Activated T-cell treated with anti-CD3 and anti-CD28 coated beads, Interleukin-2, amount 50 U/mL, for 72 hours (primary cell): ENCODE data around the gene LCN15. TPM values are rescaled to one million over a fixed set of nuclear protein-coding genes. Genes with fewer than 3 reads are reported as not detected.

Experiments
- ATAC-seq, 2 donors: fragments of 150-1000 bp; cut with Tn5 transposase; replicated peaks in 1 of 2; 2 replicates each; pipeline ENCODE4 v1.10.0; 2021; ENCODE audit warnings: moderate library complexity in 2 of 2, mild to moderate bottlenecking in 1 of 2
- DNase-seq, 2 donors: peaks; one replicate each; pipeline ENCODE4 v3.0.0; 2021 to 2022; ENCODE audit warnings: mixed read lengths in 1 of 2
- H3K27ac Mint-ChIP-seq: one replicate; pipeline ENCODE4 v1.8.0; 2022; ENCODE audit warnings: mild to moderate bottlenecking, moderate library complexity, mixed read lengths
- H3K27me3 Mint-ChIP-seq: one replicate; pipeline ENCODE4 v1.8.0; 2022; ENCODE audit warnings: low read depth, mixed read lengths
- H3K36me3 Mint-ChIP-seq, 2 donors: one replicate each; pipeline ENCODE4 v1.8.0; 2022; ENCODE audit warnings: mixed read lengths in 2 of 2, mild to moderate bottlenecking in 1 of 2; ENCODE audit not compliant: insufficient read depth in 2 of 2
- H3K4me1 Mint-ChIP-seq: one replicate; pipeline ENCODE4 v1.8.0; 2022; ENCODE audit warnings: low read depth, mixed read lengths
- H3K4me3 Mint-ChIP-seq, 2 donors: one replicate each; pipeline ENCODE4 v1.8.0; 2022; ENCODE audit warnings: mild to moderate bottlenecking in 2 of 2, mixed read lengths in 2 of 2, moderate library complexity in 2 of 2
- H3K9me3 Mint-ChIP-seq, 2 donors: one replicate each; pipeline ENCODE4 v1.8.0; 2022; ENCODE audit warnings: mixed read lengths in 2 of 2
- total RNA-seq, 2 donors: library from RNA; stranded (reverse); gene quantifications; one replicate each; pipeline ENCODE4 v1.2.3, GENCODE V29; 2022

Gene LCN15
- total RNA-seq, 2 donors from 2014 or later = not detected

- DNase-seq (no peak), ATAC-seq (no peak)
- H3K36me3 Mint-ChIP-seq = no peaks in the 10 kb centered on the region
- peak overlapping the region; percentile 3 to 11 for H3K4me3 Mint-ChIP-seq
- H3K27ac Mint-ChIP-seq = no peak overlapping the region
- H3K9me3 Mint-ChIP-seq = no peaks in the 10 kb centered on the region
- no peaks in the 10 kb centered on the region for H3K27me3 Mint-ChIP-seq
- H3K4me1 Mint-ChIP-seq = peaks cover 30% of the 10 kb centered on the region
Observed at GRCh38 chr9:136732444-136733178, 31.7 kb downstream of the LCN15 start.

- ATAC-seq (no peak), DNase-seq (no peak)
- Mint-ChIP-seq H3K4me1 (peaks cover 47% of the 10 kb centered on the region), H3K27ac (no peak overlapping the region), H3K27me3 (no peaks in the 10 kb centered on the region), H3K36me3 (peaks cover 7 to 9% of the 10 kb centered on the region in 2 donors), H3K9me3 (no peaks in the 10 kb centered on the region), H3K4me3 (peak overlapping the region; percentile 69 to 72)
Observed at GRCh38 chr9:136729926-136730325, 34.4 kb downstream of the LCN15 start.

GRCh38 chr9:136729144-136729543 lies 35.2 kb downstream of the LCN15 start:
- ATAC-seq (no peak), DNase-seq (no peak)
- H3K4me1 Mint-ChIP-seq = peaks cover 47% of the 10 kb centered on the region
- H3K27ac Mint-ChIP-seq = no peak overlapping the region
- peaks cover 8 to 13% of the 10 kb centered on the region in 2 donors for H3K36me3 Mint-ChIP-seq
- peak overlapping the region; percentile 69 to 72 for H3K4me3 Mint-ChIP-seq
- H3K27me3 Mint-ChIP-seq = no peaks in the 10 kb centered on the region
- H3K9me3 Mint-ChIP-seq = no peaks in the 10 kb centered on the region

DNA sequence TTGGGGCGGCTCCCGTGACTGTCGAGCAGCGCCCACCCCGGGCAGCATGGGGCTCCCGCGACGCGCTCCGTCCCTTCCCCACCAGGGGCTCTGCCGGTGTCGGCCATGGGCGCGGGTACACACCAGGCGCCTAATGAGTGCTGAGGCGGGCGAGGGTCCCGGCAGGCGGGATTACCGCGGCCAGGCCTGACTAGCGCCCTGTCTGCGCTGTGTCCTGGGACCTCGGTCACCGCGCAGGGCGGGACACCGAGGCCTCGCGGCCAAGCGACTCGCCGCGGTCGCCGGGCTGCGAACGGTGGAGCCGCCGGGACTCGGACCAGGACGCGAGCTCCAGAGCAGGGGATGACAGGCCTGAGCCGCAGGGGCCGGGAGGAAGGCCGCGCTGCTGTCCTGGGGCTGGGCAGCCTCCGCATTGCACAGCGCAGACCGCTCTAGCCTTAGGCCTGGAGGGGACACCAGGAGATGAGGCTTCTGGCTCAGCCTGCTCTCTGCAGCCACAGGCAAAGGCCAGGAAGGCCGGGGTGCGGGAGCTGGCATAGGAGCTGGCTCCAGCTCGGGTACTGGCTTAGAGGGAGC lies 35.7 kb downstream of the LCN15 start:
- Mint-ChIP-seq H3K27ac (no peak overlapping the region), H3K27me3 (no peaks in the 10 kb centered on the region), H3K4me1 (peaks cover 47% of the 10 kb centered on the region), H3K9me3 (no peaks in the 10 kb centered on the region), H3K36me3 (peaks cover 8 to 15% of the 10 kb centered on the region in 2 donors), H3K4me3 (peak overlapping the region; percentile 69 to 72)
- DNase-seq (peak in 1 of 2 donors; percentile 38), ATAC-seq (peak; percentile 18)

DNA sequence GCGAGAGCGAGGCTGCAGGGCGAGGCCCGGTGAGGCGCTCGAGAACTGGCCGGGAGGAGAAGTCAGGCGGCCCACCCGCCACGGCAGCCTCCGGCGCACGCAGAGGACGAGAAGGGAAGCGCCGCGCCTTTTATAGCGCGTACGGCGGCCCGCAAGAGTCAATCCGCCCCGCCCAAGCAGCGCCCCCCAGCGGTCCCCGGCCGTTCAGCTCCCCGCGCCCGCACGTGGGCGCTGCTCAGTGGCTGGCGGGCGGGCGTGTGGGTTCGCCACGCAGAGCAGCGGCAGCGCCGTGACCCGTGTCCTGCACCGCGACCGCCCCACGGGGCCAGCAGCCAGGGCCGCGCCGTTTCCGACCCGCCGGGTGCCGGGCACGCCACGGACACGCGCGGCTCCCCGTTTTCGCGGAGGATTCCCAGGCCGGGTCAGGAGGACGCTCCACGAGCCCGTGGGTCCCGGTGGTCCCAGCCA lies 36.2 kb downstream of the LCN15 start:
- Mint-ChIP-seq H3K27ac (peak overlapping the region; percentile 34), H3K9me3 (no peaks in the 10 kb centered on the region), H3K4me3 (peak overlapping the region; percentile 99), H3K27me3 (no peaks in the 10 kb centered on the region), H3K36me3 (peaks cover 8 to 17% of the 10 kb centered on the region in 2 donors), H3K4me1 (peaks cover 46% of the 10 kb centered on the region)
- ATAC-seq (peak; percentile 85 to 87), DNase-seq (peak; percentile 94 to 97)

- H3K27ac Mint-ChIP-seq = peak overlapping the region; percentile 99
- no peaks in the 10 kb centered on the region for H3K9me3 Mint-ChIP-seq
- H3K36me3 Mint-ChIP-seq = peaks cover 8 to 17% of the 10 kb centered on the region in 2 donors
- ATAC-seq (peak; percentile 29 to 38), DNase-seq (peak; percentile 42 to 54)
- no peaks in the 10 kb centered on the region for H3K27me3 Mint-ChIP-seq
- peak overlapping the region; percentile 99 for H3K4me3 Mint-ChIP-seq
- peaks cover 39% of the 10 kb centered on the region for H3K4me1 Mint-ChIP-seq
Observed at GRCh38 chr9:136726631-136727191, 37.6 kb downstream of the LCN15 start.

DNA sequence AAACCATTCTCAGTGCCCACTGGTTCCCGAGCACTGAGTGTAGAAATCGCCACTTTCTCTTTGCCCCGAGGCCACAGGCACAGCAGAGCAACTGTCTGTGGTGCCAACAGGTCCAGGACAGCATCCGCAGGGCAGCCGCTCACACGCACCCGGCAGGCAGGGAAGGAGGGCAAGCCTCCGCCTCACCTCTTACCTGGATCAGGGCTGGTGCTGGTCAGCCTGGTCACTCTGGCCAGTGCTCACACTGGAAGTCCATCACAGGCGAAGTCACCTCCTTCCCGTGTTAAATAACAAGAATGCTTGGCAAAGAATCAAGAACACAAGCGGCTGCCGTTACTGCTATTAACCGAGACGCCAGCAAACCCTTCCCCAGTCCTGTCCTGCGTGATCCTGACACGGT lies 38.2 kb downstream of the LCN15 start:
- Mint-ChIP-seq H3K27ac (peak overlapping the region; percentile 99), H3K9me3 (no peaks in the 10 kb centered on the region), H3K36me3 (peaks cover 8 to 17% of the 10 kb centered on the region in 2 donors), H3K4me1 (peaks cover 39% of the 10 kb centered on the region), H3K27me3 (no peaks in the 10 kb centered on the region), H3K4me3 (peak overlapping the region; percentile 99)
- DNase-seq (no peak), ATAC-seq (no peak)

DNA sequence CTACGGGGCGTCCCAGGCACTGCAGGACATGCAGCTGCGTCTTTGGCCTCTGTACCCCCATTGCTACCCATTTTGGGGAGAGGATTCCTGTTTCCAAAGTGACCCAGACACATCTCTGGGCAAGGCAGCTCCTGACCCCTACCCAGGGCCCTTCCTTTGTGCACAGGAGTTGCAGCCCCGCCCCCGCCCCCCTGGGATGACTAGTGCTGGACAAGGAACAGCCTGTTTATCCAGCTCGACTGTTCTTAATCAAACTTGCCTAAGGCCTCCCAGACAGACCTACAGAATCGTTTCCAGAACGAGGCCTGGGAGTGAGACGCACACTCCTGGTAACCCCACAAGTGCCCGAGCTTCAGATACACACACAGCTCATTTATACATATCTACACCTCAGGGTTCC lies 38.7 kb downstream of the LCN15 start:
- H3K27me3 Mint-ChIP-seq = no peaks in the 10 kb centered on the region
- peaks cover 39% of the 10 kb centered on the region for H3K4me1 Mint-ChIP-seq
- ATAC-seq (no peak), DNase-seq (no peak)
- peaks cover 8 to 17% of the 10 kb centered on the region in 2 donors for H3K36me3 Mint-ChIP-seq
- H3K4me3 Mint-ChIP-seq = peak overlapping the region; percentile 99
- H3K27ac Mint-ChIP-seq = no peak overlapping the region
- no peaks in the 10 kb centered on the region for H3K9me3 Mint-ChIP-seq

GRCh38 chr9:136724772-136725171 lies 39.5 kb downstream of the LCN15 start:
- peaks cover 37% of the 10 kb centered on the region for H3K4me1 Mint-ChIP-seq
- H3K36me3 Mint-ChIP-seq = peaks cover 8 to 17% of the 10 kb centered on the region in 2 donors
- H3K27me3 Mint-ChIP-seq = no peaks in the 10 kb centered on the region
- ATAC-seq (no peak), DNase-seq (no peak)
- H3K9me3 Mint-ChIP-seq = no peaks in the 10 kb centered on the region
- H3K4me3 Mint-ChIP-seq = peak overlapping the region in 1 of 2 donors; percentile 6
- peak overlapping the region; percentile 19 for H3K27ac Mint-ChIP-seq

DNA sequence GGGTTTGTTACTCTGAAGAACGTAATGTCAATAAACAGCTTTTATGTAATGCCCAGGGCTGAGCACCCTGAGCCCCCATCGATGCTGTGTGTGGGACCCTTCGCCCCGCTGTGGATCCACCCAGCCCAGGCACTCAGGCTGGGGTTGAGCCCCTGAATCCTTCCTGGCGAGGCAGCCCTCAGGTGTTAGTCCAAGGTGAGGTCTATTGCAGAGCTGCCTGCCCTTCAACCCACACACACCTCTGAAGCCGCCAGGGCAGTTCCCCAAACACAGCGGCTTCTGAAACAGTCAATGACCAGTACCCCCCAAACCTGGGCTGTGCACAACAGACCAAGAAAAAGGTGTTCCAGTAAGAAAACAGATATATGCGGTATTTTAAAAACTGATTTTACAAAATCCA lies 40.3 kb downstream of the LCN15 start:
- Mint-ChIP-seq H3K36me3 (peaks cover 8 to 17% of the 10 kb centered on the region in 2 donors), H3K4me1 (peaks cover 30% of the 10 kb centered on the region), H3K27ac (no peak overlapping the region), H3K27me3 (no peaks in the 10 kb centered on the region), H3K4me3 (no peak overlapping the region), H3K9me3 (no peaks in the 10 kb centered on the region)
- DNase-seq (no peak), ATAC-seq (no peak)

DNA sequence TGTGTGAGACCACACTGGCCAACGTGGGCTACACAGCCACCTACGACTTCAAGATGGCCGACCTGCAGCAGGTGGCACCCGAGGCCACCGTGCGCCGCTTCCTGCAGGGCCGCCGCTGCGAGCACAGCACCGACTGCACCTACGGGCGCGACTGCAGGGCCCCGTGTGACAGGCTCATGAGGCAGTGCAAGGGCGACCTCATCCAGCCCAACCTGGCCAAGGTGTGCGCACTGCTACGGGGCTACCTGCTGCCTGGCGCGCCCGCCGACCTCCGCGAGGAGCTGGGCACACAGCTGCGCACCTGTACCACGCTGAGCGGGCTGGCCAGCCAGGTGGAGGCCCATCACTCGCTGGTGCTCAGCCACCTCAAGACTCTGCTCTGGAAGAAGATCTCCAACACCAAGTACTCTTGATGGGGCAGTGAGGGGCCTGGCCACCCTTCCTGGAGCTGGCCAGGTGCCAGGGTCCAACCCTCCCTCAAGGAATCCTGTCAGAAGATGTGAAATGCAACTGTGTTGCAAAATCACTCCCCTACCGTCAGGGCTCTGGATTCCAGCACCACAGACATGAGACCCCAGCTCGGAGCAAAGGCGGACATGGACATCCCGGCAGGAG lies 40.8 kb downstream of the LCN15 start:
- Mint-ChIP-seq H3K27me3 (no peaks in the 10 kb centered on the region), H3K4me1 (peaks cover 30% of the 10 kb centered on the region), H3K9me3 (no peaks in the 10 kb centered on the region), H3K36me3 (peaks cover 8 to 17% of the 10 kb centered on the region in 2 donors), H3K27ac (no peak overlapping the region), H3K4me3 (no peak overlapping the region)
- ATAC-seq (no peak), DNase-seq (no peak)

DNA sequence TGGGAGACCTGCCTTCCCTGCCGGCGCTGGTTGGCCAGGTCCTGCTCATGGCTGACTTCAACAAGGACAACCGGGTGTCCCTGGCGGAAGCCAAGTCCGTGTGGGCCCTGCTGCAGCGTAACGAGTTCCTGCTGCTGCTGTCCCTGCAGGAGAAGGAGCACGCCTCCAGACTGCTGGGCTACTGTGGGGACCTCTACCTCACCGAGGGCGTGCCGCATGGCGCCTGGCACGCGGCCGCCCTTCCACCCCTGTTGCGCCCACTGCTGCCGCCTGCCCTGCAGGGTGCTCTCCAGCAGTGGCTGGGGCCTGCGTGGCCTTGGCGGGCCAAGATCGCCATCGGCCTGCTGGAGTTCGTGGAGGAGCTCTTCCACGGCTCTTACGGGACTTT lies 41.4 kb downstream of the LCN15 start:
- peaks cover 30% of the 10 kb centered on the region for H3K4me1 Mint-ChIP-seq
- H3K9me3 Mint-ChIP-seq = no peaks in the 10 kb centered on the region
- H3K27ac Mint-ChIP-seq = no peak overlapping the region
- DNase-seq (no peak), ATAC-seq (no peak)
- H3K36me3 Mint-ChIP-seq = peaks cover 8 to 17% of the 10 kb centered on the region in 2 donors
- H3K27me3 Mint-ChIP-seq = no peaks in the 10 kb centered on the region
- H3K4me3 Mint-ChIP-seq = no peak overlapping the region
